Activated CD4-positive, alpha-beta T cell treated with anti-CD3 and anti-CD28 coated beads for 36 hours (primary cell): Measurements from ENCODE around the gene SLC44A4. TPM values are rescaled to one million over a fixed set of nuclear protein-coding genes. Genes with fewer than 3 reads are reported as not detected.

Experiments
- ATAC-seq: fragments of 200-7000 bp; cut with Tn5 transposase; one replicate; pipeline ENCODE4 v1.10.0; 2021; ENCODE audit warnings: mild to moderate bottlenecking, moderate library complexity
- CTCF ChIA-PET: fragments of 350-600 bp; sonication (Branson Sonifier 250); formaldehyde crosslinking; loops from one replicate; lab custom pipeline; 2021; ENCODE audit warnings: antibody characterized with exemption; lab: Charles Lee
- POLR2A ChIA-PET: fragments of 350-600 bp; sonication (Branson Sonifier 250); formaldehyde crosslinking; loops from one replicate; lab custom pipeline; 2021; ENCODE audit warnings: antibody characterized with exemption, inconsistent platforms; lab: Charles Lee
- DNase-seq: peaks from one replicate; pipeline ENCODE4 v3.0.0-alpha.2; 2020
- H3K27ac Mint-ChIP-seq: one replicate; pipeline ENCODE4 v1.8.0; 2021; ENCODE audit warnings: mixed read lengths
- H3K27me3 Mint-ChIP-seq: one replicate; pipeline ENCODE4 v1.8.0; 2021; ENCODE audit warnings: mixed read lengths
- H3K36me3 Mint-ChIP-seq: one replicate; pipeline ENCODE4 v1.8.0; 2021; ENCODE audit warnings: low read depth, mixed read lengths
- H3K4me1 Mint-ChIP-seq: one replicate; pipeline ENCODE4 v1.8.0; 2021; ENCODE audit warnings: mixed read lengths
- H3K4me3 Mint-ChIP-seq: one replicate; pipeline ENCODE4 v1.8.0; 2021; ENCODE audit warnings: mild to moderate bottlenecking, moderate library complexity, mixed read lengths
- H3K9me3 Mint-ChIP-seq: one replicate; pipeline ENCODE4 v1.8.0; 2021; ENCODE audit warnings: low read depth, mixed read lengths
- intact Hi-C, 2 experiments: fragments of 100-400 bp; cut with DNase I in 1 of 2; cut with micrococcal nuclease in 1 of 2; formaldehyde crosslinking; loops; one replicate each; pipeline versions ENCODE4 v1.14.2 to v1.15.1; 2022 to 2024; cut with DNase I, micrococcal nuclease
- total RNA-seq, 2 experiments: library from RNA; stranded (reverse); gene quantifications; one replicate each; pipeline ENCODE4 v1.2.3, GENCODE V29; 2021

The SLC44A4 gene
- total RNA-seq, 2 experiments from 2014 or later, result 0.19 to 0.27 TPM

DNA sequence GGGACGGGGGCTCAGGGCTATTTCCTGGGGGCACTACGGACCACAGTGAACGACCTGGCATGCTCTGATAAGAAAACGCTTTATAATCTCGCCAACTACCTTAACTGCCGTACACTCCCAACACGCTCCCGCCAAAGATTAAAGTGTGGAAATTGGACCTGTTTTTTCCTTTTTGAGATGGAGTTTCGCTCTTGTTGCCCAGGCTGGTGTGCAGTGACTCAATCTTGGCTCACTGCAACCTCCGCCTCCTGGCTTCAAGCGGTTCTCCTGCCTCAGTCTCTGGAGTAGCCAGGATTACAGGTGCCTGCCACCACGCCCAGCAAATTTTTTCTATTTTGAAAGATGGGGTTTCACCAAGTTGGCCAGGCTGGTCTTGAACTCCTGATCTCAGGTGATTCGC lies 346 bp upstream of the SLC44A4 start:
- intact Hi-C loops, result no loop called here
- ATAC-seq, result no peak
- no peak overlapping the region for H3K27ac Mint-ChIP-seq
- ChIA-PET POLR2A (no interaction called here), CTCF (interaction anchor here (0.6 kb wide), 1 partner anchor 211 kb away, joined by 3 read pairs; no protein-coding TSS in a partner anchor)
- peaks cover 27% of the 10 kb centered on the region for H3K36me3 Mint-ChIP-seq
- no peaks in the 10 kb centered on the region for H3K27me3 Mint-ChIP-seq
- no peaks in the 10 kb centered on the region for H3K4me1 Mint-ChIP-seq
- DNase-seq, result no peak
- no peak overlapping the region for H3K4me3 Mint-ChIP-seq
- H3K9me3 Mint-ChIP-seq, result no peaks in the 10 kb centered on the region

DNA sequence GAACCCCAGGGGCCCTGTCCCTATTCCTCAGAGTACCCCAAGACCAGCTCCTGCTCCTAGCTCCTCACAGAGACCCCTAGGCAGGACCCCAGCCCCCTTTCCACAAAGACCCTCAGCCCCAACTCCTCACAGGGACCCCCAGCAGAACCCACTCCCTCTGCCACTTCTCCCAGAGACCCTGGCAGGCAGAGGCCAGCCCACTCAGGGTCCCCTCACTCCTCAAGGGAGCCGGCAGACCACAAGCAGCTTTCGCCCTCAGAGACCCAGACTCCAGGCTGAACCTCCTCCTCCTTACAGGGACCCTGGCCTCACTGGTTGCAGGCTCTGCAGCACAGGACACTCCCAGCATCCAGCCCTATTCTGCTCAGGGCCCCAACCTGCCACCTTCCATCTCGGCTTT lies 575 bp downstream of the SLC44A4 start:
- H3K27ac Mint-ChIP-seq, result no peak overlapping the region
- H3K9me3 Mint-ChIP-seq, result no peaks in the 10 kb centered on the region
- H3K4me3 Mint-ChIP-seq, result no peak overlapping the region
- H3K36me3 Mint-ChIP-seq, result peaks cover 21% of the 10 kb centered on the region
- POLR2A ChIA-PET, result no interaction called here
- DNase-seq (no peak), ATAC-seq (no peak)
- H3K27me3 Mint-ChIP-seq, result no peaks in the 10 kb centered on the region
- CTCF ChIA-PET, result interaction anchor here (0.7 kb wide), 1 partner anchor 16 kb away, joined by 3 read pairs; no protein-coding TSS in a partner anchor
- intact Hi-C loops, result no loop called here
- H3K4me1 Mint-ChIP-seq, result no peaks in the 10 kb centered on the region

DNA sequence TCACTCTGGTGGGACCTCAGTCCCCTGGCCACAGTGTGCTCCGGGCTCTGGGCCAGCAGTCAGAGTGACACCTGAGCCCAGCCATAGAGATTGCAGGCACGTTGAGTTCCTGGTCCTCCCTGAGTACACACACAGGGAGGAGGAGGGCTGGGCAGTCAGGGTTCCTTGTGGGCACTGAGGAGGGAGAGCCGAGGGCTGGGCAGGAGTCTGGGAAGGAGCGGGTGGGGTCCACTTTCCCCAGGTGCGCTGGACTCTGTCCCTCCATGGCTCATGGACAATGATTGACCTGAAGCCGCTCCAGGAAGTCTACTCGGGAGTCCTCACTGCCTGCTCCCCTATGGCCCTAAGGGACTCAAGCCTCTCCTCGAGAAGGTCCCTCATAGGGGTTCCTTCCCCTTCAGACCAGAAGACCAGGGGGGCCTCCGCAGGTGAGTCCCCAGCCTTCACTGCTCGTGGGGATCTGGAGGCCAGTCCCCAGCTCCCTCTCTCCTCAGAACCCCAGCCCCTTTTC lies 1.1 kb downstream of the SLC44A4 start:
- Mint-ChIP-seq H3K36me3 (peaks cover 17% of the 10 kb centered on the region), H3K4me3 (no peak overlapping the region), H3K27ac (no peak overlapping the region), H3K27me3 (no peaks in the 10 kb centered on the region), H3K9me3 (no peaks in the 10 kb centered on the region), H3K4me1 (no peaks in the 10 kb centered on the region)
- ATAC-seq (no peak), DNase-seq (no peak)
- intact Hi-C loops, result no loop called here
- ChIA-PET CTCF (interaction anchor here (0.7 kb wide), 1 partner anchor 17 kb away, joined by 3 read pairs; no protein-coding TSS in a partner anchor), POLR2A (no interaction called here)

DNA sequence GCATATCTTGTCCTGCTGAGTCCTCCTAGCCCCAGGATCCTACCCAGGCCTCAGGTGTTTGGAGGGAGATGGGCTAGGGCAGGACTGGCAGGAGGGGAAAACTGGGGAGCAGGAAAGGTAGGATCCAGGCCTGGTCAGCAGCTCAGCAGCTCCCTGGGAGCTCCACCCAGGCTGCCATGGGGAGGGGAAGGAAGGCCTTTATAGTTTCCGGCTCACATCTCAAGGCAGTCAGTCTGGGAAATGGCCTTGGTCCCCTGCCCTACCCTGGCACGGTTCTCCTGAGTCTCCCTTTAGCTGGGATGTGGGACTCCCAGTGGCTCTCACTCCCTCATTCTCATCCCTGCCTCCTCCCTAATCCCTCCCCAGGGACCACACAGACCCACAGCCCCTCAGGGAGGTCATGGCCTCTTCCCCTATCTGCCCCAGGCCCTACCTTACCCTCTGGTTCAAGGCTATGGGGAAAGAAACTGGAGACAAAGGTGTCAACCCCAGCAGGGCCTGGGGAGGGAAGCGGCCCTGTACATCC lies 1.6 kb downstream of the SLC44A4 start:
- H3K36me3 Mint-ChIP-seq, result peaks cover 17% of the 10 kb centered on the region
- no peak for DNase-seq
- no peaks in the 10 kb centered on the region for H3K4me1 Mint-ChIP-seq
- H3K27me3 Mint-ChIP-seq, result no peaks in the 10 kb centered on the region
- no peak for ATAC-seq
- no peaks in the 10 kb centered on the region for H3K9me3 Mint-ChIP-seq
- POLR2A ChIA-PET, result no interaction called here
- CTCF ChIA-PET, result interaction anchor here (0.6 kb wide), 3 partner anchors 64 to 1034 kb away, joined by 3 read pairs; no protein-coding TSS in a partner anchor
- H3K27ac Mint-ChIP-seq, result no peak overlapping the region
- intact Hi-C loops, result no loop called here
- H3K4me3 Mint-ChIP-seq, result no peak overlapping the region

DNA sequence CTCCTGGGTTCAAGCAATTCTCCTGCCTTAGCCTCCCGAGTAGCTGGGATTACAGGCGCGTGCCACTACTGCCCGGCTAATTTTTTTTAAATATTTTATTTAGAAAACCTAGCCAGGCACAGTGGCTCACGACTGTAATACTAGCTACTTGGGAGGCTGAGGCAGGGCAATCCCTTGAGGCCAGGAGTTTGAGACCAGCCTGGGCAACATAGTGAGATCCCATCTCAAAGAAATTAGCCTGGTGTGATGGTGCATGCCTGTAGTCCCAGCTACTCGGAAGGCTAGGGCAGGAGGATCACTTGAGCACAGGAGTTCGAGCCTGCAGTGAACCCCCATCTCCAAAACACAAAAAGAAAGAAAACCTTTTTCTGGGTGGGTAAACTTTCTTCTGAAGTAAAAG lies 2.4 kb downstream of the SLC44A4 start:
- DNase-seq, result no peak
- CTCF ChIA-PET, result interaction anchor here (0.6 to 1.6 kb wide), 5 partner anchors 9 to 1033 kb away, joined by 3 to 4 read pairs (median 3); no protein-coding TSS in a partner anchor
- no peak for ATAC-seq
- H3K4me1 Mint-ChIP-seq, result no peaks in the 10 kb centered on the region
- H3K4me3 Mint-ChIP-seq, result no peak overlapping the region
- no peaks in the 10 kb centered on the region for H3K27me3 Mint-ChIP-seq
- intact Hi-C loops, result no loop called here
- H3K36me3 Mint-ChIP-seq, result peaks cover 12% of the 10 kb centered on the region
- no peaks in the 10 kb centered on the region for H3K9me3 Mint-ChIP-seq
- H3K27ac Mint-ChIP-seq, result no peak overlapping the region
- POLR2A ChIA-PET, result no interaction called here

DNA sequence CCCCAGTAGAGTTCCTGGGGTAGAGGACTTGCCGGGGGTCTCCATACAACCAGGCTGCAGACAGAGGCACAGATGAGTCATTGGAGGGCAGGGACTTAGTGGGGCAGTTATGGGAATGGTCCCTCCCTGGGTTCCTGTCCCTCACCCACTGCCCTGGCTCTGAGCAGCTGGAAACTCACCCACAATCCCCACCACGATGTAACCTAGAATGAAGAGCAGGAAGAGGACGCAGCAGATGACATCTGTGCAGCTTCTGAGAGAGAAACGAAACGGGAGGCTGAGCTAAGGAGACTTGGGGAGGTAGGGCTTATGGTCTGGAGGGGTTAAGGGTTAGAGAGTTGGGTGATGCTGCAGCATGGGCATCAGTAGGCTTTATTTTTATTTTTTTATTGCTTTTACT lies 2.9 kb downstream of the SLC44A4 start:
- H3K27ac Mint-ChIP-seq, result no peak overlapping the region
- no peaks in the 10 kb centered on the region for H3K27me3 Mint-ChIP-seq
- no peaks in the 10 kb centered on the region for H3K9me3 Mint-ChIP-seq
- CTCF ChIA-PET, result interaction anchor here (0.9 to 1.6 kb wide), 5 partner anchors 8 to 242 kb away, joined by 3 to 4 read pairs (median 3); no protein-coding TSS in a partner anchor
- ATAC-seq, result no peak
- intact Hi-C loops, result no loop called here
- H3K4me1 Mint-ChIP-seq, result peaks cover 3% of the 10 kb centered on the region
- POLR2A ChIA-PET, result no interaction called here
- peaks cover 7% of the 10 kb centered on the region for H3K36me3 Mint-ChIP-seq
- no peak for DNase-seq
- H3K4me3 Mint-ChIP-seq, result no peak overlapping the region

DNA sequence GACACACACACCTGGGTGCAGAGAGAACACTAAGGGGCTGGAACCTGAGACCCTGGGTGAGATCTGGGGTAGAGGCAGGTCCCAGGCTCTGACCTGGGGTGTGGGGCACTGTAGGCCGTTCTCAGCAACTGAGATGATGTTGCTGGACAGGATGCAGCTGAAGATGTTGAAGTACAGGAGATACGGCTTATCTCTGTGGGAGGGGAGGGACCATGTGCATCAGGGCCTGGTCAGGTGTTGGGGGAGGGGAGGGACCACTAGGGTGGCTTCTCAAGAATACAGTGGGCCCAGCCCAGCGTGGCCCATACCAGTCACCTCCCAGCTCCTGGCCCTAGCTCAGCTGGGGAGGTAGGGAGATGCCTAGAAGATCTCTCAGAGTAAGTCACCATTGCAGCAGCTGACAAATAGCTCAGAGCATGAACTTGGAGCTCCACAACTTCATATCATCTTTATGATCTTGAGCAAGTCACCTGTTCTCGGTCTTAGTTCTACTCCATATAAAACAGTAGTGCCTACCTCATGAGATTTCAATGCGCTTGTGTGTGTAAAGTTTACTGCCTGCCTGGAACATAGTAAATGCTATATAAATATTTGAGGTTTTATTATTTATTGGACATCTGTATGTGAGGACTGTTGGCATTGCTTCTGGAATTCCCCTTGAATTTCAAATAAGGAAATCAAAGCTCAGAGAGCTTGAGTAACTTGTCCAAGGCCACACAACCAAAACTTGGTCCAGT lies 3.8 kb downstream of the SLC44A4 start:
- Mint-ChIP-seq H3K36me3 (peaks cover 3% of the 10 kb centered on the region), H3K27ac (no peak overlapping the region), H3K9me3 (no peaks in the 10 kb centered on the region), H3K4me3 (no peak overlapping the region), H3K27me3 (no peaks in the 10 kb centered on the region), H3K4me1 (peaks cover 3% of the 10 kb centered on the region)
- ChIA-PET CTCF (interaction anchor here (1.1 to 1.6 kb wide), 3 partner anchors 10 to 84 kb away, joined by 3 to 4 read pairs (median 3); no protein-coding TSS in a partner anchor), POLR2A (no interaction called here)
- no peak for DNase-seq
- intact Hi-C loops, result no loop called here
- ATAC-seq, result no peak

DNA sequence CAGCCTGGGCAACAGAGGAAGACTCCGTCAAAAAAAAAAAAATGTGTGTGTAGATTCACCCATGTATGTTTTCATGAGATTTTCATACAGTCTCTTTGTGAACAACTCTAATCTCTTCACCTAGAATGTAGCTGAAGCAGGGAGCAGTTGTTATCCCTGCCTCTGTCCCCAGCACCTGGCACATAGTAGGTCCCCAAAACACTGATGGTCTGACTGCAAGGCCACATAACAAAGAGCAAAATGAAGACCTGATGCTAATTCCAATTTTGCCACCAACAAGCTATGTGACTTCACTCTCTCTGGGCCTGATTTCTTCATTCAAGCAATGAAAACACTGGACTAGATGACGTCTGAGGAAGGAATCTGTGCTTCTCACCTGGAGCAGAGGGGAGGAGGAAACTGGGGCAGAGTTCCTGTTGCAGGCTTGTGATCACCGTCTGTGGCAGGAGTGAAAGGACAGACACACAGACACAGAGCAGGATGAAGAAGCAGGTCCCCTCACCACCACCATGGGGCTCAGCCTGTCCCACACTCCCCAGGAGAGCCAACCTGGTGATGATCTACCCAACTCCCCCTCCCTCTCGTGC lies 4.6 kb downstream of the SLC44A4 start:
- no peak for ATAC-seq
- peaks cover 3% of the 10 kb centered on the region for H3K36me3 Mint-ChIP-seq
- H3K4me1 Mint-ChIP-seq, result peaks cover 3% of the 10 kb centered on the region
- ChIA-PET CTCF (interaction anchor here (0.6 to 1.1 kb wide), 4 partner anchors 13 to 162 kb away, joined by 3 to 6 read pairs (median 4); no protein-coding TSS in a partner anchor), POLR2A (no interaction called here)
- no peaks in the 10 kb centered on the region for H3K27me3 Mint-ChIP-seq
- no peak for DNase-seq
- intact Hi-C loops, result no loop called here
- H3K27ac Mint-ChIP-seq, result no peak overlapping the region
- no peak overlapping the region for H3K4me3 Mint-ChIP-seq
- no peaks in the 10 kb centered on the region for H3K9me3 Mint-ChIP-seq

DNA sequence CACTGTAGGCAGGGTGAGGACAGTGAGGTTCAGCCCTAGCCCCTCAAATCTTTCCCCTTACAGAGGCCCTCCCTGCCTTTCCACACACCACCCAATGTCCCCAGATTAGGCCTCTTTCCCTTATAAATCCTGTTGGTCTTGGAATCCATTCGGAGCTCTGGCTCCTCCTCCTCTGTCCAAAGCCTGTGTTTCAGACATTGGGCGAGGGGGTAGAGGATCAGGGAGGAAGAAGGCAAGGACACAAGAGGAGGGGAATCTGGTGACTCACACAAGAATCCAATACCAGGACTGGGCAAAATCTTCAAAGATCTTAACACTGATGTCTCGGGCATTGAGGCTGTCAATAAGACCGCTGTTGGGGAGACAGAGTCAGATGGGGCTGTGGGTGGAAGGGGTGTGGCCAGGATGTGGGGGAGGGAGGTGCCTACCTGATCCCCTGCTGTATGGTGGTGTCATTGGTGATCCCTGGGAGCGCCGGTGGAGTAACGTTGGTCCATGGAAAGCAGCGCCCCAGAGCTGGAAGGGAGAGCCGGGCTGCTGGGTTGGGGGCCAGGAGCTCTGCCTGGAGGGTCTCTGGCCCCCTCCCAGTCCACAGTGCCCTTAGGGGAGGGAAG lies 7.6 kb downstream of the SLC44A4 start:
- Mint-ChIP-seq H3K27me3 (no peaks in the 10 kb centered on the region), H3K9me3 (no peaks in the 10 kb centered on the region), H3K4me3 (no peak overlapping the region), H3K27ac (no peak overlapping the region), H3K4me1 (peaks cover 3% of the 10 kb centered on the region), H3K36me3 (no peaks in the 10 kb centered on the region)
- no peak for ATAC-seq
- DNase-seq, result no peak
- CTCF ChIA-PET, result interaction anchor here (0.6 to 1.0 kb wide), 3 partner anchors 9 to 93 kb away, joined by 3 read pairs; partner anchors contain the start of gene NEU1
- POLR2A ChIA-PET, result no interaction called here
- intact Hi-C loops, result no loop called here

DNA sequence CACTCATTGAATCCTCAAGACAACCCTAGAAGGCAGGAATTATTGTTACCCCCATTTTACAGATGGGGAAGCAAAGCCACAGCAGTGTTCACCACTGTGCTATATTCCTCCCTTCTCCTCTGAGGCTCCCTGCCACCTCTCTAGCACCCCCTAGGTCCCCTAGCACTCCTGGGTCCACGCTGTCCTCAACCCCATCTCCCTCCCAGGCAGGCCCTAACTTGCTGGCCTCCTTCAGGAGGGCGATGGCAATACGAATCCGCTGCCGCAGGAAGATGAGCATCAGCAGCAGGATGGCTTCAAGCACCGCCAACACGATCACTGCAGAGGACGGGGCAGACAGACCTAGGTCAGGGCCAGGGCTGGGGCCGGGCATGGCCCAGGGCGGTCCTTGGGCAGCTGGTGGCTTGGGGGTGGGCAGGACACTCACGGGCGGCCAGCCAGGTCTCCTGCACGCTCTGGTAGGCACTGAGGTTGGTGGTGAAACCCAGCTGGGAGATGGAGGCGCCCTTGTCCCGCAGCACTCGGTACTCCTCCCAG lies 8.3 kb downstream of the SLC44A4 start:
- Mint-ChIP-seq H3K36me3 (no peaks in the 10 kb centered on the region), H3K4me3 (no peak overlapping the region), H3K9me3 (no peaks in the 10 kb centered on the region), H3K4me1 (peaks cover 3% of the 10 kb centered on the region), H3K27me3 (no peaks in the 10 kb centered on the region), H3K27ac (no peak overlapping the region)
- CTCF ChIA-PET, result no interaction called here
- DNase-seq, result no peak
- ATAC-seq, result peak; percentile 51
- POLR2A ChIA-PET, result no interaction called here
- intact Hi-C loops, result no loop called here

DNA sequence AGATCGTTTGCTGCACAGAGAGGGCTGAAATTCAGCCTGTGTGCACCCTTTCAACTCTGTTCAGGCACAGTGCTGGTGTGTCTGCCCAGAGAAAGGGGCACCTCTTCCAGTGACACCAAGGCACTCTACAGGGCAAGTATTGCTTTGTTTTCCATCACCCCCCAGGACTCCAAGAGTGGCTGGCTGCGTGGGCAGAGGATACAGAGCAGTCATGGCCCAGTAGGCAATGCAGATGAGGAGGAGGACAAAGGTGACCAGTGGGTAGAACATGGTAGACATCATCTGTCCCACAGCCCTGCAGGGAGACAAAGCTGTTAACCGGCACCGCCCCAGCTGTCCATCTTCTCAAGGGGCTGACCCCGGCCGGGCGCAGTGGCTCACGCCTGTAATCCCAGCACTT lies 9.5 kb downstream of the SLC44A4 start:
- Mint-ChIP-seq H3K4me3 (no peak overlapping the region), H3K4me1 (peaks cover 6% of the 10 kb centered on the region), H3K27ac (no peak overlapping the region), H3K27me3 (no peaks in the 10 kb centered on the region), H3K36me3 (no peaks in the 10 kb centered on the region), H3K9me3 (no peaks in the 10 kb centered on the region)
- no peak for ATAC-seq
- CTCF ChIA-PET, result no interaction called here
- no peak for DNase-seq
- POLR2A ChIA-PET, result no interaction called here
- intact Hi-C loops, result no loop called here
